Measurements from ENCODE around the gene SPOP.
"Not testable (repeated sequence)": the region's sequence is repeated elsewhere in the genome, so short reads cannot be mapped to it uniquely, and the experiment has no call there.

SPOP gene

DNA sequence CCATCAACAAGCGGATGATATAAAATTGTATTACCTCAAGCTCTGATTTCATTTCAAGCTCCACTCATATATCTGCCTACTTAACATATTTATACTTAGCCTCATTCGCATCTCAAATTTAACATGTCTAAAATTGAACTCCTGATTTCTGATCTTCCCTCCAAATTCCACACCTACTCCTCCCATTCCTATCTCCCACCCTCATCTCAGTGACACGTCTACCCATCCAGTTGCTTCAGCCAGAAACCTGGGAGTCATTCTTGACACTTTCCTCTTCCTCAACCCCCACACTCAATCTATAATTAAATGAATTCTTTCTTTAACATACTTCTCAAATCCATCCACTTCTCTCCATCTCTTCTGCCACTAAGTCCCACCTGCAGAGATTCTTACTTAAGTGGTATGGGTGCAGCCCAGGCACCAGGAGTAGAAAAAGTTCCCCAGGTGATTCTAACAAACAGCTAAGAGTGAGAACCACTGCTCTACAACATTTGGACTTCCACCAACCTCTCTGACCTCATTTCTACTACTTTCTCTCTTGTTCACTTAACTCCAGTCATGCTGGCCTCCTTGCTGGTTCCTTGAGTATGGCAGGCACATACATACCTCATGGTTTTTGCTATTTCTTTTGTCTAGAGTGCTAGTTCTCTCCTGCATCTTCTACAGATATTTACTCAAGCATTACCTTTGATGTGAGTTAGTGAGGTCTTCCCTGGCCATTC is 18.1 kb downstream of the SPOP start:
- DNase-seq (ENCODE audit: low spot score) = no peak

DNA sequence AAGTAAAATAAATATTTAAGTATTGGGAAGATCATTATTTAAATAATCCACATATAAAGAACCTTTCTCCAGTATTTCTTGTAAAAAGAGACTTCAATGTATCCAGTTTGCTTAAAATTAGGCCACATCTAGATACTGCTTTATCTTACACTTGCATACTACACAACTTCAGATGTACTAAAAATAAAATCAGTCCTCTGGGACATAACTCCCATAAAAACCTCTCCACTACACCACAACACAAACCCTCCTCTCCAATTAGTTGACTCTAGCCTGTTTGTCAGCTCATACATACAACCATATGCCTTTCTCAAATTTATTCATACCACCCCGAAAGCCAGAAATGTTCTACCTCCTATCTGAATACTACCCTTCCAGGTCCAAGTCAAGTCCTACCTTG is 21.6 kb downstream of the SPOP start:
- DNase-seq (ENCODE audit: low spot score) = no peak

DNA sequence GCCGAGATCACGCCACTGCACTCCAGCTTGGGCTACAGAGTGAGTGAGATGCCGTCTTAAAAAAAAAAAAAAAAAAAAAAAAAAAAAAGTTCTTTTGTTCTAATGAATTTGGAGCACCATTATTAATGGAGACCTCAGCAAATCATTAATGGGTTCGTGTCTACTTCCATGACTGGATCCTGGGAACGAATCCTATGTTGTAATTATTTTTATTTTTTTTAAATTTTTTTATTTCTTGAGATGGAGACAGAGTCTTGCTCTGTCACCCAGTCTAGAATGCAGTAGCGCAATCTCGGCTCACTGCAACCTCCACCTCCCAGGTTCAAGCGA is 30.7 kb downstream of the SPOP start:
- no peak for DNase-seq (ENCODE audit: low spot score)

DNA sequence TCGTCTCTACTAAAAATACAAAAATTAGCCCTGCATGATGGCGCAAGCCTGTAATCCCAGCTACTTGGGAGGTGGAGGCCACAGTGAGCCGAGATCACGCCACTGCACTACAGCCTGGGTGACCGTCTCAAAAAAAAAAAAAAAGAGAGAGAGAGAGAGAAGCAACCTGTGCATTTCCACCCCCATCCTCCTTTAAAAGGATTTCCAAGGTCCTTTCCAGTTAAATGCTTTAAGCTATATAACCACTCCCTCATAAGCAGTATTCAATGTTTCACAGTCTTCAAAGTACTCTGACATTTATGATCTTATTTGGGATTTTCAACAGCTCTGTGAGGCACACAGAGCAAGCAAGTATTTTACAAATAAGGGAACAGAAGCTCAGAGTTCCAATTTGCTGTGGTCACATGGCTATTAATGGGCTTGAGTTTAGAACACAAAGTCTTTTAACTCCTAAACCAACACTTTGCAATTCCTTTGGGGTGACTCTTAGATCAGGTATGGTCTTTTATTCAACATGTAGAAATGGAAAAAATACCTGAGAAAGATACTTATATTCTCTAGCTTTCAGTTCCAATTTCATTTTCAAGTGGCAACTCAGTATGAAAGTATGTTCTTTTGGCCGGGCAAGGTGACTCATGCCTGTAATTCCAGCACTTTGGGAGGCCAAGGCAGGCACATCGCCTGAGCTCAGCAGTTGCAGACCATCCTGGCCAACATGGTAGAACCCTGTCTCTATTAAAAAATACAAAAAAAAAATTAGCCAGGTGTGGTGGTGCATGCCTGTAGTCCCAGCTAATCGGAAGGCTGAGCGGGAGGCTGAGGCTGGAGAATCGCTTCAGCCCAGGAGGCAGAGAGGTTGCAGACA is 31.3 kb downstream of the SPOP start:
- no peak for DNase-seq (ENCODE audit: low spot score)

- not testable (repeated sequence) for DNase-seq (ENCODE audit: low spot score)
Measured at GRCh38 chr17:49646056-49646390, 31.9 kb downstream of the SPOP start.

GRCh38 chr17:49645654-49646053 is 32.2 kb downstream of the SPOP start:
- no peak for DNase-seq (ENCODE audit: low spot score)

DNA sequence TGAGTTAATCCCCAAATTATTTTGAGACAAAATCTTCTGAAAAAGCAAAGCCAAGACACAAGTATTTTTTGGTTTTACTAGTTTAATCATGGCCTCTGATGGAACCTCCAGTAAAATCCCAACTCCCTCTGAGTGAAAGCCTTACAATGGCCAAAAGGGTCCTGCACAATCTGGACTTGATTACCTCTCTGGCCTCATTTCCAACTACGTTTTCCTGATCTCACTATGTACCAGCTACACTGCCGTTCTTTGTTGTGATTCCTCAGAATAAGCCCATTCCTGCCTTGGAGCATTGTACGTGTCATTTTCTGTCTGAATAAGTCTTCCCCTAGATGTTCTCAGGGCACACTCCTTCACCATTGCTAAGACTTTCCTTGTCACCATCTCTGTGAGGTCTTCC is 37.3 kb downstream of the SPOP start:
- no peak for DNase-seq (ENCODE audit: low spot score)

GRCh38 chr17:49638818-49639217 is 39.1 kb downstream of the SPOP start:
- no peak for DNase-seq (ENCODE audit: low spot score)

DNA sequence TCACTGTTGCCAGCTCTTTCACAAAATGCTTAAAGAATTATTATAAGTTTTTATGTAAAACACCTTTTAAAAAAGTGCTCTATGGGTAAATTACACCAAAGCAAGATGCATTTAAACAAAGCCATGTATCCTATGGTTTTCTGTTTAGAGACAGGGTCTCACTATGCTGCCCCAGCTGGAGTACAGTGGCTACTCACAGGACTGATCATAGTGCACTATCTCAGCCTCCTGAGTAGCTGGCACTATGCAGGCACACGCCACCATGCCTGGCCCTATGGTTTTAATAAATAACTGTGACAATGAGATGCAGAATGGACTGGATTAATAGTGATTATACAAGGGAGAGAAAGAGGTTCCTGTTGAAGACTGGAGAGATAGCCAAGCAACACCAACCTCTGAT is 40.2 kb downstream of the SPOP start:
- DNase-seq (ENCODE audit: low spot score) = no peak

DNA sequence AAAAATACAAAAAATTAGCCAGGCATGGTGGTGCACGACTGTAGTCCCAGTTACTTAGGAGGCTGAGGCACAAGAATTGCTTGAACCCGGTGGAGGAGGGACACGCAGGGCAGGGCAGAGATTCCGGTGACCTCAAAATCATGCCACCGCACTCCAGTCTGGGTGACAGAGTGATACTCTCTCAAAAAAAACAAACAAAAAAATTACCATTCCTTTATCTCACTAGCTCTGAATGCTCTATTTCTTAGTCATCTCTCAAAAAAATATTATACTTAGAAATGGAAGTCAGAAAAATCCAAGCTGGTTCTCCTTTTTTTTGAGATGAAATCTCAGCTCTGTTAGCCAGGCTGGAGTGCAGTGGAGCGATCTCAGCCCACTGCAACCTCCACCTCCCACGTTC is 40.8 kb downstream of the SPOP start:
- no peak for DNase-seq (ENCODE audit: low spot score)

DNA sequence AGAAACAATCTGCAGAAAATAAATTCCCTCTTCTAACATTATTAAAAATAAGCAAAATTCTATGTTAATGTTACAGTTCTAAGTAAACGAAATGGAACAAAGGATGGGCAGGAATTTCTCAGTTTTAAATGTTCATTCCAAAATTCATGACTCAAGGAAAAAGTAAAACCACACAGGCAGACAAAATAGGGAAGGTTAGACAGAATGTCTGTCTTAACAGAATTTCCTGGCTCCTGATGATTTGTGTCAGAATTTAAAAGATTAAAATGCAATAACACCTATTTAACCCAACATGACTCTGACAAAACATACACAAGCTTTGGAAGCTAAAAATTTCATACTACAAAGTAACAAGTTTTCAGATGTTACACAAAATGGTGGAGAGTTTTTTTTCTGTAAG is 42.8 kb downstream of the SPOP start:
- no peak for DNase-seq (ENCODE audit: low spot score)

DNA sequence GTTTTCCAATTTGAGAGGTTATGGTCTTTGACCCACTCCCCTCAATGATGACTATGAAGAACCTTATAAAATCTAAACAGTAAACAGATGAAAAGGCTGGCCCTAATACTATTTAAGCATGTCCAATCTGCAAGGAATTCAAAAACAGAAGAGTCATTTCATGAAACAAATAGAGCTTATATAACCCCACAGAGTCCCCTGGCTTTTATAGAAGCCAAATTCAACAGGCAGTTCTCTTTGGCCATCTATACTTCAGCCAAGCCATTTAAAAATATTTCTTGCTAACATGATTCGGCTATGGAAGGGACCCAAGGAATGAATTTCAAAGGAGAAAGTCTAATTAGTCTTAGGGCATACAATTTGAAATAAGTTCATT is 43.4 kb downstream of the SPOP start:
- no peak for DNase-seq (ENCODE audit: low spot score)

GRCh38 chr17:49633762-49634484 is 44.0 kb downstream of the SPOP start:
- DNase-seq (ENCODE audit: low spot score) = no peak

DNA sequence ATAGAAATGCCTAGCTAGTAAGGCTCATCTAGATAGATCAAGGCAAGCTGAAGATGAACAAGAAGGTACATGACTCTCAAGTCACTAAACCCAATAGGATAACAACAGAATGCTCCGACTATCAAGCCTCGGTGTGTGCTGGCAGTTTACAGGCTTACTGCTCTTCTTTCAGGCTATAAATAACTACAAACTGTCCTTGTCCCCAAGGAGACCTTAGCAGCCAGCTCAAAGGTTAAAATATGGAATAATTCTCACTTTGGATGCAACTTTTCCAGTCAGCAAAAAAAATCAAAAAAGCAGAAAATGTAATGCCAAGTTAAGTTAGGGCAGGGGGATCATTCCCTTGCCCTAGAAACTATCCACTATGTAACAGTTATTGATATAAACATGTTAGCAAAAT is 44.6 kb downstream of the SPOP start:
- no peak for DNase-seq (ENCODE audit: low spot score)

GRCh38 chr17:49632201-49632600 is 45.7 kb downstream of the SPOP start:
- DNase-seq (ENCODE audit: low spot score) = no peak

- DNase-seq (ENCODE audit: low spot score) = no peak
Measured at GRCh38 chr17:49631496-49631895, 46.4 kb downstream of the SPOP start.

- no peak for DNase-seq (ENCODE audit: low spot score)
Measured at GRCh38 chr17:49630113-49630900, 47.6 kb downstream of the SPOP start.

DNA sequence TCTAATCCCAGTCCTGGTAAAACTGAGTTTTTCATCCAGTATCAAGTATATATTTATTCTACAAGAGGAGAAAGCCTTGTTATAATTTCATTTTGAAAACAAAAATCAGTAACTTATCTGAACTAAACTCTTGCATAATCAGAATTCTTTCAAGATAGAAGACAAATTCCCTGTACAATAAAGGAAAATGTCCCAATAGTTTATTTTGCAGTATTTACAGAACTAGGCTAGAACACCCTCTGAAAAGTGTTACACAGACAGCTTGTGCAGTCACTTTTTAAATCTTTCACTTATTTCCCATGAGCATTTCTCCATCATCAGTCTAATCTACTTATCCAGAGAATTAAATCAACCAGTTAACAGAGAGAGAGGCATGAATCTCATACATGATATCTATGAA is 48.5 kb downstream of the SPOP start:
- DNase-seq (ENCODE audit: low spot score) = peak; percentile 18

- no peak for DNase-seq (ENCODE audit: low spot score)
Measured at GRCh38 chr17:49624896-49625295, 53.0 kb downstream of the SPOP start.

DNA sequence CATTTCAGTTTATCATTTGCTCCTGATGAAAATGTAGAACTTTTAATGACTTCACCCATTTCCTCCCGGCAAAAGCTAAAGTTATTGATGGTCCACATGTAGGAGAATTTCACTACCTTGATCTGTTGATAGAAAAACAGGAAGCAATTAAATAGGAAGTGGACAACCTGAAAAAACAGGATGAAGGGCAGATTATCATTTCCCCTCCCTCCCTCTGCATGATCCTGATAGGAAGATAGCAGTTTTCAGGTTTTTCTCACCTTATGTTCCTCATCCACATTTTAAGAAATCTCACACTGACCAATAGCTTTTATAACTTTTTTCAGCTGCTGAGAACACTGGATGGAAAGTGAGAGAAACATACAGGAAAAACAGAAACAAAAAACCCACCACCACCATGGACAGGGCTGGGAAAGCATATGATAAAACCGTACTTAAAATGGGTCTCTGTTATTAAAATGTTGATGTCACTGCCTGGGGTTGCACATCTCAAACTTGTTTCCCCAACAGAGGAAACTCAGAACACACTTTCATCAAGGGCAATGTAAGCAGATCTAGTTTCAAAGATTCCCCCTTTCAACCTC is 55.9 kb downstream of the SPOP start:
- DNase-seq (ENCODE audit: low spot score) = no peak

DNA sequence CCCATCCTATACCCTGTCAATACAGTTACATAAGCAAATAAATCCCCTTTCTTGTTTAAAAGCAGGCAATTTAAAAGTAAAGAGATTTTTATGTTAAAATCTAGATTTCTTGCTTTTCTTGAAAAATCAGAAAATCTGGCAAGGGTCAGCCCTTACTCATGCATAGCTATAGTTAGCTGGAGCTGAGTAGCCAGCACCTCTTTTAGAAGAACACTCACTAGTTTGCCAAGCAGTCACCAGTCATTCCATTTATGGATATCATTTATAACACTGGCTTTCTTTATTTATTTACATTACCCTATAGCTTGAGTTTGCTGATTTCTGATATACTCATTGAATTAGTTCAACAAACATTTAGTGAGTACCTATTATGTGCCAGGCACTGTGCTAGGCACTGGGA is 56.5 kb downstream of the SPOP start:
- no peak for DNase-seq (ENCODE audit: low spot score)

All from SK-N-DZ (cell line).